IMR-90 (cell line): Measurements from ENCODE around the gene PRR22. TPM values are rescaled to one million over a fixed set of nuclear protein-coding genes. Genes with fewer than 3 reads are reported as not detected.
A peak's percentile ranks its signal among the peaks of the same experiment; 100 is the strongest.
"Not testable (repeated sequence)": the region's sequence is repeated elsewhere in the genome, so short reads cannot be mapped to it uniquely, and the experiment has no call there.

Experiments
- ATAC-seq: fragments of 200-7000 bp; cut with Tn5 transposase; 2 replicates; pipeline ENCODE4 v1.9.1; 2020; ENCODE audit warnings: low read depth, mild to moderate bottlenecking, moderate library complexity
- BruUV-seq: library from RNA; stranded (reverse); fragments of 400-500 nt; replicated peaks from 2 replicates; lab custom pipeline; 2021; lab: Mats Ljungman, UMichigan
- CTCF ChIA-PET: fragments of 300-600 bp; formaldehyde crosslinking; extraction: SDS; loops from one replicate; lab custom pipeline; 2021; ENCODE audit warnings: antibody characterized with exemption; lab: Yijun Ruan, JAX
- POLR2A ChIA-PET: fragments of 300-600 bp; sonication (Branson Sonifier 250); formaldehyde crosslinking; loops from one replicate; lab custom pipeline; 2022; ENCODE audit warnings: antibody characterized with exemption; ENCODE audit not compliant: unreplicated experiment; lab: Charles Lee
- DNase-seq: peaks from one replicate; pipeline ENCODE4 v3.0.0; 2013
- H2AFZ ChIP-seq: replicated peaks from 2 replicates; pipeline ENCODE3; 2013; ENCODE audit warnings: low read length, mild to moderate bottlenecking; ENCODE audit not compliant: poor library complexity
- H2AK5ac ChIP-seq: 2 replicates; pipeline ENCODE4 v1.6.1; 2013; ENCODE audit warnings: low read depth, low read length, inconsistent platforms
- H2AK9ac ChIP-seq: replicated peaks from 2 replicates; pipeline ENCODE3; 2013; ENCODE audit warnings: mild to moderate bottlenecking, low read depth, low read length, moderate library complexity; ENCODE audit not compliant: poor library complexity
- H2BK120ac ChIP-seq: 2 replicates; pipeline ENCODE4 v1.6.1; 2013; ENCODE audit warnings: low read depth, low read length, inconsistent platforms
- H2BK15ac ChIP-seq: 3 replicates; pipeline ENCODE4 v1.6.1; 2013; ENCODE audit warnings: low read depth, low read length, inconsistent platforms
- H2BK20ac ChIP-seq: 2 replicates; pipeline ENCODE4 v1.6.1; 2013; ENCODE audit warnings: low read depth, mild to moderate bottlenecking, inconsistent platforms, low read length, moderate library complexity
- H2BK5ac ChIP-seq: 2 replicates; pipeline ENCODE4 v1.6.1; 2013; ENCODE audit warnings: mild to moderate bottlenecking, low read depth, low read length, inconsistent platforms; ENCODE audit not compliant: poor library complexity, severe bottlenecking
- H3K14ac ChIP-seq: replicated peaks from 2 replicates; pipeline ENCODE4 v1.6.1; 2013; ENCODE audit warnings: low read depth, low read length, inconsistent platforms
- H3K18ac ChIP-seq: 2 replicates; pipeline ENCODE4 v1.6.1; 2013; ENCODE audit warnings: low read depth, low read length, control low read depth
- H3K23ac ChIP-seq: 2 replicates; pipeline ENCODE4 v1.6.1; 2013; ENCODE audit warnings: low read depth, low read length, inconsistent platforms
- H3K27ac ChIP-seq: 2 replicates; pipeline ENCODE4 v1.5.1; 2013; ENCODE audit warnings: mild to moderate bottlenecking, control low read depth, low read length; ENCODE audit not compliant: insufficient read depth
- H3K27me3 ChIP-seq: 2 replicates; pipeline ENCODE4 v1.6.1; 2013; ENCODE audit warnings: low read length; ENCODE audit not compliant: control insufficient read depth, insufficient read depth
- H3K36me3 ChIP-seq: 2 replicates; pipeline ENCODE4 v1.6.1; 2013; ENCODE audit warnings: low read length, mixed read lengths; ENCODE audit not compliant: control insufficient read depth, insufficient read depth
- H3K4ac ChIP-seq: 2 replicates; pipeline ENCODE4 v1.6.1; 2013; ENCODE audit warnings: low read depth, low read length, inconsistent platforms
- H3K4me1 ChIP-seq: 2 replicates; pipeline ENCODE4 v1.6.1; 2013; ENCODE audit warnings: low read length, mixed read lengths; ENCODE audit not compliant: control insufficient read depth, insufficient read depth
- H3K4me2 ChIP-seq: 2 replicates; pipeline ENCODE4 v1.6.1; 2013; ENCODE audit warnings: low read depth, mild to moderate bottlenecking, control low read depth, low read length, moderate library complexity
- H3K4me3 ChIP-seq: 2 replicates; pipeline ENCODE4 v1.5.1; 2013; ENCODE audit warnings: low read depth, mild to moderate bottlenecking, control low read depth, low read length, moderate library complexity; ENCODE audit not compliant: insufficient read depth
- H3K56ac ChIP-seq: 2 replicates; pipeline ENCODE4 v1.6.1; 2013; ENCODE audit warnings: low read length, inconsistent platforms; ENCODE audit not compliant: insufficient read depth; ENCODE audit errors: extremely low read depth
- H3K79me1 ChIP-seq, 2 experiments: 2 replicates each; pipeline ENCODE4 v1.6.1; 2013; ENCODE audit warnings: low read length in 2 of 2, inconsistent platforms in 1 of 2, low read depth in 1 of 2
- H3K9ac ChIP-seq: 2 replicates; pipeline ENCODE4 v1.6.1; 2013; ENCODE audit warnings: low read depth, low read length, control low read depth
- H3K9me1 ChIP-seq: 2 replicates; pipeline ENCODE4 v1.6.1; 2013; ENCODE audit warnings: low read length, inconsistent platforms; ENCODE audit not compliant: insufficient read depth
- H3K9me3 ChIP-seq: 2 replicates; pipeline ENCODE4 v1.6.1; 2013; ENCODE audit warnings: low read length; ENCODE audit not compliant: control insufficient read depth, insufficient read depth
- H4K20me1 ChIP-seq: 2 replicates; pipeline ENCODE4 v1.6.1; 2013; ENCODE audit warnings: low read length, inconsistent platforms; ENCODE audit not compliant: insufficient read depth
- H4K5ac ChIP-seq: 2 replicates; pipeline ENCODE4 v1.6.1; 2013; ENCODE audit warnings: mild to moderate bottlenecking, low read depth, low read length, control low read depth
- H4K8ac ChIP-seq, 2 experiments: 2 replicates each; pipeline ENCODE4 v1.6.1; 2013; ENCODE audit warnings: low read depth in 2 of 2, low read length in 2 of 2, control low read depth in 1 of 2, inconsistent platforms in 1 of 2
- H4K91ac ChIP-seq: 2 replicates; pipeline ENCODE4 v1.6.1; 2013; ENCODE audit warnings: low read depth, low read length, inconsistent platforms; ENCODE audit not compliant: insufficient read depth
- CEBPB ChIP-seq: IDR thresholded peaks from 2 replicates; pipeline ENCODE4 v1.6.1; 2012; ENCODE audit warnings: low read depth, low read length, improper control_type of control experiment
- NFE2L2 ChIP-seq: fragments of 150-350 bp; IDR thresholded peaks from 2 replicates; pipeline ENCODE4 v1.6.1; 2016; ENCODE audit warnings: low read depth, mild to moderate bottlenecking, low read length
- WGBS, 2 experiments: methylation state at CpG; one replicate each; pipeline versions ENCODE4 v1.1.5 to v1.1.7; 2013; ENCODE audit warnings: missing lambda C conversion rate in 2 of 2; ENCODE audit not compliant: insufficient read length in 1 of 2; ENCODE audit errors: extremely low coverage in 2 of 2; 5-methylcytosine and 5-hydroxymethylcytosine counted together
- dilution Hi-C: fragments of 300-500 bp; cut with HindIII; formaldehyde crosslinking; loops from one replicate; pipeline ENCODE4 v1.14.3; 2018; ENCODE audit warnings: low sequenced_read_pairs; ENCODE audit not compliant: unreplicated experiment
- in situ Hi-C: fragments of 300-500 bp; cut with MboI; formaldehyde crosslinking; loops from 3 replicates; pipeline ENCODE4 v1.14.3; 2019; ENCODE audit warnings: low sequenced_read_pairs, inconsistent platforms, mixed read lengths
- intact Hi-C: fragments of 100-400 bp; cut with micrococcal nuclease; formaldehyde crosslinking; loops from 2 replicates; pipeline ENCODE4 v1.10.0; 2022
- polyA plus RNA-seq, 3 experiments: library from polyadenylated mRNA; depleted of rRNA; stranded (reverse); fragments of >200 nt; gene quantifications; 2 replicates each; pipeline ENCODE4 v1.2.3, GENCODE V29; 2012; ENCODE audit warnings: low replicate concordance in 1 of 3
- total RNA-seq: library from RNA; depleted of rRNA; stranded (reverse); fragments of >200 nt; gene quantifications from 2 replicates; pipeline ENCODE4 v1.2.3, GENCODE V29; 2012

The PRR22 gene
- total and polyA plus RNA-seq, 2 of the 4 experiments (the other 2 are of a cell fraction) = 0.92 TPM; not detected in 1

DNA sequence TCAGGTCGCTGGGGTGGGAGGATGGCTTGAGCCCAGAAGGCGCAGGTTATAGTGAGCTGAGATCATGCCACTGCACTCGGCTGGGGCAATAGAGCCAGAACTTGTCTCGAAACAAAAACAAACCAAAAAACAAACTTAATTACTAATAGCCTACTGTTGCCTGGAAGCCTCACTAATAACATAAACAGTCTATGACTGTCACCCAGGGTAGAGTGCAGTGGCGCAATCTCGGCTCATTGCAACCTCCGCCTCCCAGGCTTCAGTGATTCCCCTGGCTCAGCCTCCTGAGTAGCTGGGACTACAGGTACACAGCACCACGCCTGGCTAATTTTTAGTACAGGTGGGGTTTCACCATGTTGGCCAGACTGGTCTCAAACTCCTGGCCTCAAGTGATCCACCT lies 46.1 kb downstream of the PRR22 start:
- POLR2A ChIA-PET = no interaction called here
- in situ Hi-C loops = no loop called here
- no peak overlapping the region for H3K56ac ChIP-seq
- no peak overlapping the region for H3K18ac ChIP-seq
- ATAC-seq (no peak; the same call in 1 of the 2 replicates), DNase-seq (no peak)
- no peak overlapping the region for H3K4me2 ChIP-seq
- H4K20me1 ChIP-seq = no peaks in the 10 kb centered on the region
- no peaks in the 10 kb centered on the region for H3K4me1 ChIP-seq
- H4K8ac ChIP-seq = no peak overlapping the region
- no peak overlapping the region for H2AK5ac ChIP-seq
- H3K79me1 ChIP-seq = no peaks in the 10 kb centered on the region
- no peak overlapping the region for H3K23ac ChIP-seq
- no peak overlapping the region for H2BK5ac ChIP-seq
- H3K4ac ChIP-seq = no peak overlapping the region
- H2AFZ ChIP-seq = no peak overlapping the region
- H4K5ac ChIP-seq = no peak overlapping the region
- no peak overlapping the region for H2AK9ac ChIP-seq
- no peak overlapping the region for H3K9ac ChIP-seq
- intact Hi-C loops = no loop called here
- H3K9me1 ChIP-seq = peaks cover 3% of the 10 kb centered on the region; the same call in 1 of the 2 replicates
- H3K4me3 ChIP-seq = no peak overlapping the region
- TF ChIP-seq CEBPB (peak; percentile 86), NFE2L2 (no peak)
- H2BK15ac ChIP-seq = no peak overlapping the region
- no peak overlapping the region for H2BK20ac ChIP-seq
- H3K27ac ChIP-seq = no peak overlapping the region
- WGBS, 2 experiments = 70% methylated on average over 2 of the region's 8 CpGs; no CpG with 5 or more reads in 1 of the 2 experiments
- no peaks in the 10 kb centered on the region for H3K36me3 ChIP-seq
- no peak overlapping the region for H3K14ac ChIP-seq
- H2BK120ac ChIP-seq = no peak overlapping the region
- no peaks in the 10 kb centered on the region for H3K27me3 ChIP-seq
- H4K91ac ChIP-seq = no peak overlapping the region
- CTCF ChIA-PET = no interaction called here
- no TSS peak for BruUV-seq
- H3K9me3 ChIP-seq = no peaks in the 10 kb centered on the region
- dilution Hi-C loops = no loop called here

DNA sequence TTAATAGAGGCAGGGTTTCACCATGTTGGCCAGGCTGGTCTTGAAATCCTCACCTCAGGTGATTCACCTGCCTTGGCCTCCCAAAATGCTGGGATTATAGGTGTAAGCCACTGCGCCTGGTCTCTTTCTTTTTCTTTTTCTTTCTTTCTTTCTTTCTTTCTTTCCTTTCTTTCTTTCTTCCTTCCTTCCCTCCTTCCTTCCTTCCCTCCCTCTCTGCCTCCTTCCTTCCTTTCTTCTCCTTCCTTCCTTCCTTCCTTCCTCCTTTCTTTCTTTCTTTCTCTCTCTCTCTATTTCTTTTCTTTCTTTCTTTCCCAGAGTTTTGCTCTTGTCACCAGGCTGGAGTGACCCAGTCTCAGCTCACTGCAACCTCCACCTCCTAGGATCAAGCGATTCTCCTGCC lies 51.4 kb downstream of the PRR22 start:
- H3K56ac ChIP-seq, H3K79me1 ChIP-seq, H3K4ac ChIP-seq, H4K8ac ChIP-seq, H4K20me1 ChIP-seq, H3K27me3 ChIP-seq, H3K14ac ChIP-seq, in situ Hi-C loops, dilution Hi-C loops, H2AFZ ChIP-seq, H2AK5ac ChIP-seq, H2BK5ac ChIP-seq, H4K5ac ChIP-seq, H4K91ac ChIP-seq, H3K23ac ChIP-seq, H2AK9ac ChIP-seq, H3K9ac ChIP-seq, POLR2A ChIA-PET, H3K36me3 ChIP-seq, H3K18ac ChIP-seq, H3K9me3 ChIP-seq, H2BK20ac ChIP-seq, H3K27ac ChIP-seq, intact Hi-C loops, H3K4me2 ChIP-seq, H2BK120ac ChIP-seq, H2BK15ac ChIP-seq, H3K4me3 ChIP-seq, DNase-seq, ATAC-seq, H3K9me1 ChIP-seq, H3K4me1 ChIP-seq, BruUV-seq: not testable (repeated sequence)
- CTCF ChIA-PET = interaction anchor here (0.6 kb wide), 1 partner anchor 895 kb away, joined by 4 read pairs; no protein-coding TSS in a partner anchor
- 33% methylated on average over 1 of the region's 2 CpGs; no CpG with 5 or more reads in 1 of the 2 experiments for WGBS, 2 experiments
